GM19025 (cell line): Measurements from ENCODE around the gene STX19.
A peak's percentile ranks its signal among the peaks of the same experiment; 100 is the strongest.
"Not testable (repeated sequence)": the region's sequence is repeated elsewhere in the genome, so short reads cannot be mapped to it uniquely, and the experiment has no call there.

ENCODE experiments used
- ATAC-seq: cut with Tn5 transposase; IDR thresholded peaks from one replicate; pipeline ENCODE4 v1.9.1; 2021; ENCODE audit warnings: mild to moderate bottlenecking, low read depth, moderate library complexity; ENCODE audit not compliant: unreplicated experiment

Gene STX19, protein sequence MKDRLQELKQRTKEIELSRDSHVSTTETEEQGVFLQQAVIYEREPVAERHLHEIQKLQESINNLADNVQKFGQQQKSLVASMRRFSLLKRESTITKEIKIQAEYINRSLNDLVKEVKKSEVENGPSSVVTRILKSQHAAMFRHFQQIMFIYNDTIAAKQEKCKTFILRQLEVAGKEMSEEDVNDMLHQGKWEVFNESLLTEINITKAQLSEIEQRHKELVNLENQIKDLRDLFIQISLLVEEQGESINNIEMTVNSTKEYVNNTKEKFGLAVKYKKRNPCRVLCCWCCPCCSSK

DNA sequence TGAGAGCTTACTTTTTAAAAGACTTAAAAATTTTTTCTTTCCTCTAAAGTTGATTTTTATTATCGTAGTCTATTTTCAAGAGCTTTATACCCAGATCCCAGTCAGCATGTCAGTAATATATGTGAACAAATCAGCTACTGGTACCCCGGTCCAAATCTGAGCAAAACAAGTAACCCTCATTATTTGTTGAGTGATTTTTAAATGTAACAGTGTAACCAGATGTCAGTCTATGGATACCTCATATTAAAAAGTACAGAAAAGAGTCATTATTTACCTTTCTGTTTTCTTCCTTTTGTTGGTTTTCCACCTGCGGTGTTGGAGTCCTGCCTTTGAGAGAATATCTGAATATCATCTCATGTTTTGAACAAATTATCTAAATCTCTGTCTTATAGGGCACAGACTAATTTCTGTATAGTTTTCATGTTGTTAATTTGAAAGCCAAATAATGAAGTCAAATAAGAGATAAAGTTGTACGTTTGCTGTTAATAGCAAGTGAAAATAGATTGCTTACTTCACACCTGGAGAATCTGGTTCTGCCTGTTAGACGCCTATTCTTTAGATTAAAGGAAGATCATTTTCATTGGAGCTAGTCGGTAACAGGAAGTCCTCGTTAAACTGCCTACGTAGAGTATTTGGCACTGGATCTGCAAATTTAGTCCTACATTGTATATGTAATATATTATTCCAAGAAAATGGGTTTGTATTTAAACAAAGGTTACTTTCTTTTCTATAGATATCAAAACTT lies at the start of gene STX19:
TSS of gene STX19 (minus strand) at position 505 of the 745 bp plus-strand sequence. CDS start 13,328 bp downstream, outside the sequence.
- no peak for ATAC-seq

DNA sequence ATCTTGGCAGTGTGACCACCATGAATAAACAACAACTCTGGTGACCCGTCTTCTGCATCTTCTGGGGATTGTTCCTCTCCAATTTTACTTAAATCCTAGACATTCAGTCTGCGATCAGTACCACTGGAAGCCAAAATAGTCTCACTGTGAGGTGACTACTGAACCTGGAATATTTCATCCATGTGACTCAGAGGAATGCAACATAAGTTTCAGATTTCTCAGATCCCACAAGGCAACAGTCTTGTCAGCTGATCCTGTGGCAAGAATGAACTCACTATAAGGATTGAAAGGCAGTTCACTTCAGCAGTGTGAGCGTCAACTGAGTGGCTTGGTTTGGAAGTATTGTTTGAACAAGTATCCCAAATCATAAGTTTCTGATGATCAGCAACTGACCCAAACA lies 47.7 kb upstream of the STX19 start:
- ATAC-seq: no peak

DNA sequence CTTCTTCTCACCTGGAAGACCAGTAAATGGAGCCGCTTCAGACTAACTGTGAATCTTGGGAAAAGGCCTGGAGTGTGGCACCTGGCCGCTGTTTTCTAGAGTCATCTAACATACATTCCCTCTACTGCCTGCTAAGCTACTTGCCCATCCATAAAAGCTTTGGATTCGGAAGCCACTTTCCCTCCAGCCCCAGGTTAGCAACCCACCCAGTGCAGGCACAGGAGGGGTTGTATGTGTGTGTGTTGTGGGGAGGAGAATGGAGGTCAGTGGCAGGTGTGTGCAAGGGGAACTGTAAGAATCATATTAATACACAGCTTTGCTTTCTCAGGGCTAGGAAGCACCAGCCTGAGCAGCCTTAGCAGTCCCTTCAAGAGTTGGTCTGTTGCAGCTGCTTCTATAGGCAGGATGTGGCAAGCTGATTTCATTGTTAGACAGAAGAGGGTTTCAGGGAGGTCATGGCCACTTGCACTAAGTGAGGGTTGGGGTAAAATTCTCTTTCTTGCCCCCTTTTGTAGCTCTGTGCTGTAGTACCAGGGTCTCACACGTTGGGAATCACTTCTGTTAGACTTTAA lies 43.4 kb upstream of the STX19 start:
- ATAC-seq: peak; percentile 69

DNA sequence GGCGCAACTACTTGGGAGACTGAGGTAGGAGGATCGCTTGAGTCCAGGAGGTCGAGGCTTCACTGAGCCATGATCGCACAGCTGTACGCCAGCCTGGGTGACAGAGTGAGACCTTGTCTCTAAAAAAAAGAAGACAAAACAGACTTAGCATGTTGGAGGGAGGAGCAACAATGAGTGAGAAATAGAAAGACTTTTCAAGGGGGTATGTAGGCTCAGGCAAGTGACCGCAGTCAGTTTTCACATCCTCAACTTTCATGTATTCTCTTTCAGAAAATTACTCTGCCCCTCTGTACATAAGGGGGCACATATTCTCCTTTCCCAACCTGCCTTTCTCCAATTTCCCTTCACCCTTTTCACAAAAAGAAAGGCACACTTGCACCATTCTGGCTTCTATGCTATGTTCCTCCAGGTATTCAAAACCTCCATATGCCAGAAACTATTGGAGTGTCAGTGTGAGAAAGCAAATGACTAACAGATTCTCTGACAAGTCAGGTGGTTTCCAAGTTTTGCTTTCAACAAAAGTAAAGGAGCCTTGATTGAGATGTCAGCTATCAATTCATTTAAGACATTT lies 42.0 kb upstream of the STX19 start:
- peak; percentile 52 for ATAC-seq

DNA sequence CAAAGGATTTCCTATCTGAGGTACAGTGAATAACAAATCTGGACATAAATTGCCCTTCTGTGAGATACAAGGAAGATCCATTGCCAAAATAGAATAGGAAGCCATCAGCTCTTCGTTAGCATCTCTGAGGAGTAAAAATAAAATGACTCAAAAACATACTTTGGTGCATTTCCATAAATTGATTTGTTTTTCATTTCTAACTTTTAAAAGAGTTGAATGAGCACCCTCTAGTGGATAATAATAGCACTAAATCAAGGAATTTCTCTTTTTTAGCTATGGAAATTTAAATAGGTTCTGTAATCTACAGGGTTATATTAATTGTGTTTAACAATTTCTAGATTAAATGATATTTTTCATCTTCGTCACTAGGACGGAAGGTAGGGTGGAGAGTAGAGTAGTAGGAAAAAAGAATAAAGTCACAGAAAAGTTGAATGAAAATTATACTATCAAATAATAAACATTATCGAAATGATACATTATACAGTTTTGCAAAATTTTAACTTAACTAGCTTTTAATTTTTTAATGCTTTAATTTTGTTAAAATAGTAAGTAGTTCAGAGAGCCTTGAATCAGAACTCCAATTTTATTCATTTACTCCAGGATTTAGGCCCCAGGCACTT lies 40.9 kb upstream of the STX19 start:
- ATAC-seq: no peak

DNA sequence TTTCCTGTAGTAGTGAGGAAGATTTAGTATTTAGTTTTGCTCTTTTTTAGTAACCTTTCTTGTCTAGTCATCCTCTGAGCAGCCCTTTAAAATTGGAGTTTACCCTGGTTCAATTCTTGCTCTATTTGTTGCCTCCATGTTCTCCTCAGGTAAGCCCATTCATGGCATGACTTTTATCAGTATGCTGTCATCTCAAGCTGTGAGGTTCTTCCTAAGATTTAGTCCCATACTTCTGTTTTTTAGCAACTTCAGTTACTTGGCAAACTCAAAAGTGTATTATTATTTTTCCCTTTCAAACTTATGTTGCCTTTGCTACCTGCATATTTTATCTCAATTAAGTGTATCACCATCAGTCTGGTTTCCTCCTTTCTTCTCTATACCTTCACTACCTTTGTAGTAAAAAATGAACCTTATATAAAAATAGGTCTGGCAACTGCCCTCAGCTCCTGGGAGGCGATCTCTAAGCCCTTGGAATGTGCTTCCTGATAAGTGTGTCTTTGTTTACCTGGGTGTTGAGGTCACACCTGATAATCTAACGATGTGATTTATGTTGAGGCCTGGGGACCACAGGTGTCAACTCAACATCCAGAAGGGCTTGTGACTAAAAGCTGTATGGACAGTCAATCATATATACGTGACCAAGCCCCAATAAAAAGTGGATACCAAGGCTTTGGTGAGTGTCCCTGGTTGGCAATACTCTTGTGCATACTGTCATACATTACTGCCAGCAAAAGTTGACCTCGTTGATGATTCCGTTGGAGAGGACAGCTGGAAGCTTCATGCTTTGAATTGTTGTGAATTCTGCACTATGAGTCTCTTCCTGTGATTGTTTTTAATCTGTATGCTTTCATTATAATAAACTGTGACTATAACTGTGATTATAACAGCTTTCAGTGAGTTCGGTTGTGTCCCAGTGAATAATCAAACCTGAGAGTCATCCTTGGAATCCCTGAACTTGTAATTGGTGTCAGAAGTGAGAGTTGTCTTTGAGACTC lies 38.4 kb upstream of the STX19 start:
- ATAC-seq: no peak

DNA sequence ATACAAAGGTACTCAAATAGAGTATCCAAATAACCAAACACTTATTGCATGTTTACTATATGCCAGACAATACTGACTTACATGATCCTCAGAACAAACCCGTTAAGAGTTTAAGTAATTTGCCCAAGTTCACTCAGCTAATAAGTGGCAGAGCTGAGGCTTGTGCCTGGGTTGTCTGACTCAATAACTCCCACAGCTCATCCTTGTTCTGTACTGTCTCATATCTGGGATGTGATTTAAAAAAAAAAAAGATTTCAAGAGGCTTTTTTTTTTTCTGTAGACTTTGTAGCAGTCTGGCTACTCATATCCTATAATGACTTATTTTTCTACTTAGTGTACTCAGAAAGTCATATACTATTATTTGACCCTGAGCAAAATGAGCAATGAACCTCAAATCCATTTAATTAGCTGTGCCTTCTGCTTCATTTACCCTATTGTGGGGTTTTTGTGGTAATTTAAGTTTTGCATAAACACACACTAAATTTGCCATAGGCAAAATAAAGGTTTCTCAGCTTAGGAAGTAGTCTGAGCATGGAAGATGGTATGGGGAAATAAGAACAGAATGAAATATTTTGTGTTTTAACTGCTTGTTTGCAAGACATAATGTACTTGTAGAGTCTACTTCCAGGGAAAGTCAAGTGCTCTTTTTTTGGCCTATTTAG lies 37.6 kb upstream of the STX19 start:
- ATAC-seq: no peak

DNA sequence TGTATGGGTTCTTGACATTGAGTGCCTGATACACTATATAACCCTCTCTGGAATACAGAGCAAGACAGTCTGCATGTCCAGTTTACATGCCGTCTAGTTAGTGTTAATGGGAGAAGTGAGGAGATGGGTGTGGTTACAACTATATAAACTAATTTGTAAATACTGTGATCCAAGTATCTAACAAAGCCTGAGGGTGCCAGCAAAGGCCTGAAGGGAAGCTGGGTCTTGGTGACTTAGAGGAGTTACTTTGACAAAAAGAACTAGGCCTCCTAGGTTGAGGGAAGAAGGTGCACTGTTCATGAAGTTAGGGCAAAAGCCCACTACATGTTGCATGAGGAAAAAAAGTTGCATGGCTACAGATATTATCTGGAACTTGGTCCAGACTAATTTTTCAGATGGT lies 36.7 kb upstream of the STX19 start:
- ATAC-seq: no peak

DNA sequence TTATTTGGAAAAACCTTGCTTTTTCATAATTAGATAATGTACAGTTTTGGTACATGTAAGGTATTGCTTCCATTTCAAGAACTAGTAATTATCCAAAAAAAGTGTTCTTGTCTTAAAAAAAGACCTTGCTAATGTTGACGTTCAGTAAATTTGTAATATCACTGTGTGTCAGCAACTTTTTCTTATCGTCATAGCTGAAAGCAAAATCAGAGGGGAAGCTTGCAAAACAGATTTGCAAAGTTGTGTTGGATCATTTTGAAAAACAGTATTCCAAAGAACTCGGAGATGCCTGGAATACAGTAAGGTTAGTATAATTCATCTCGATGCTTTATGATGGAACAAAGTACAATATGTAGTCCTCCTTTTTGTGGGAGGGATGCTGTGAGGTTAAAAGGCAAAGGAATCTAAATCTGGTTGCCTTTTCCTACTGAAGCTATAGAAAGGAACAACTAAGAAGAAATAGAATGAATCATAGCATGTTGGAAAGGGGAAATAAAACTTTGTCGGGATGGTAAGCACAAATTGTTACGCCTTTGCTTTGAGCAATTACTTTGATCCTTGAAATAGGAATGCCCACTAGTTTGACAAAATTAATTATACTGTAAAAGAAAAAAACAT lies 36.0 kb upstream of the STX19 start:
- no peak for ATAC-seq

DNA sequence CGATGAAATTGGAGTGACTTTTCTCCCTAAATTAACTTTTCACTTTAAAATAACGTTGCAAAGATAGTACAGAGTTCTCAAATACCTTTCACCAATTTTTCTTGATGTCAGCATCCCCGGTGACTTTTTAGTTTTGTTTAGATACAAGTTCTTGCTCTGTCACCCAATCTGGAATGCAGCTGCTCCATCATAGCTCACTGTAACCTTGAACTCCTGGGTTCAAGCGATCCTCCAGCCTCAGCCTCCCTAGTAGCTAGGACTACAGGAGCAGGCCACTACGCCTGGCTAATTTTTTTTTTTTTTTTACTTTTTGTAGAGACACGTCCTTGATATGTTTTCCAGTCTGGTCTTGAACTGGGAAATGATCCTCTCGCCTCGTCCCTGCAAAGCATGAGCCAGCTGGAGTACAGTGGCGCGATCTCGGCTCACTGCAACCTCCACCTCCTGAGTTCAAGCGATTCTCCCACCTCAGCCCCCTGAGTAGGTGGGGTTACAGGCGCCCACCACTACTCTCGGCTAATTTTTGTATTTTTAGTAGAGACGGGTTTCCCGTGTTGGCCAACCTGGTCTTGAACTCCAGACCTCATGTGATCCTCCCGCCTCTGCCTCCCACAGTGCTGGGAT lies 35.2 kb upstream of the STX19 start:
- ATAC-seq: no peak

DNA sequence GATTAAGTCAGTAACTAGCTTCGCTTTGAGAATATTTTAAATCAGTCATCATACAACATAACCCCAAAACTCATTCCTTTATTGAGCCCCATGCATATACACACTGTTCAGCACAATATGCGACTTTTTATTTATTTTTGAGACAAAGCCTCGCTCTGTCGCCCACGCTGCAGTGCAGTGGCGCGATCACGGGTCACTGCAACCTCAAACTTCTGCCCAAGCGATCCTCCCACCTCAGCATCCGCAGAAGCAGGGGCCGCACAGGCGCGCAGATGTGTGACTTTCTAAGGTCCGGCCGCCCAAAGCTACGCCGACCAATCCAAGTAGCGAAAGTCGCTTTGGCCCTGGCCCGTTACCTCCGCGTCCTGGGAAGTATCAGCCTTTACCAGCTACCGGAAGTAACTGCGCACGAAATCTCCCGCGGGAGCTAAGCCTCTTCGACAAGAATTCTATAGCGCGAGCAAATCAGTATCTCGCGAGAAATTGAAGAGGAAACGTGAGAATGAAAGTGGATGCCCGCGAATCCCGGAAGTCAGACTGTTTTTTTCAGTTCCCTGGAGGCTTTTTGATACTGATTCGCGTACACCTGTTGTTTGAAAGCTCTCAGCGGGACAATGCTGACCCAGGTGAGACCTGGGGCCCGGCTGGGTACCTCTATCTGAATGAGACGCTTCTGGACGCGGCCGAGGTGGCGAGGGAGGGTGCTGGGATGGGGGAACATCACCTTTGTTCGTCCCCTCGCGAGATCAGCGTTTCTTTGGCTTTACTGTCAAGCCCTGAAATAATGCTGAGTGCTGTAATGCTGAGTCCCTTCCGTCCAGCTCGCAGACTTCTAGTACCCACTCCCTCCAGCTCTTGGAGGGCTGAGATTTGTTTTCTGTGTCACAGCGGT lies 34.4 kb upstream of the STX19 start, which contains the start of the genes DHFR2 and NSUN3:
TSS of gene DHFR2 (minus strand) at position 404 of the 892 bp plus-strand sequence. CDS start 1,405 bp downstream, outside the sequence.
TSS of gene NSUN3 (plus strand) at position 549 of the 892 bp plus-strand sequence. CDS start at position 615, 66 bp downstream.
- ATAC-seq: peak; percentile 91

DNA sequence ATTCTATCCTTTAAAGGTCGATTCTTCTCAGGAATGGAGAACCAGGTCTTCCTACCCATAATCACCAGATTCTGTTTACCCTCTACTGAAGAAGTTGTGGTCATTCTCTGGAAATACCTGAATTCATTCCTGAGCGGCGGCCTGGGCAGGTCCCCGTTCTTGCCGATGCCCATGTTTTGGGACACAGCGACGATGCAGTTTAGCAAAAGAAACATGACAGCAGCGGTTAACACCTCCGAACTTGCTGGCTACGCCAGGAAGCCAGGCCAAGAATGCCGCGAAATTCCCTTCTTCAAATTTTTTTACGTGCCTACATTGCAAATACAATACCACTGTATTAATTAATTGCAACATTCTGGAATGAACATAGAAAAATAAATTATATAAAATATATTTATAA lies 32.9 kb upstream of the STX19 start:
- no peak for ATAC-seq

DNA sequence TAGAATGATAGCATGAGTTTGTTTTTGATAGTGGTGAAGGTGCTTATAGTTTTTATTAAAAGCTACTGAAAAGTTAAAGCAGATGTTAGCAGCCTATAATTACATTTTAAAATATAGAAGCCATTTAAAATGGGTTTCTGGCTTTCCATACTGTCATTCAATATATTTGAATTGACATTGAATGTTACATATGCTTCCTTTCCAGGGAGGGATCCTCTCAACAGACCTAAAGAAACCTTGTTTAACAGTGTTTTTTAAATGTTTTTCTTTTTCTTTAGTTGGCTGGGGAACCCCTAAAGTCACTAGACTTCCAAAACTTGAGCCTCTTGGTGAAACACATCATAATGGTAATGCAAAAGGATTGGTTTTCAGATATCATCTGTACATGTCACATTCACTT lies 22.1 kb upstream of the STX19 start:
- no peak for ATAC-seq

DNA sequence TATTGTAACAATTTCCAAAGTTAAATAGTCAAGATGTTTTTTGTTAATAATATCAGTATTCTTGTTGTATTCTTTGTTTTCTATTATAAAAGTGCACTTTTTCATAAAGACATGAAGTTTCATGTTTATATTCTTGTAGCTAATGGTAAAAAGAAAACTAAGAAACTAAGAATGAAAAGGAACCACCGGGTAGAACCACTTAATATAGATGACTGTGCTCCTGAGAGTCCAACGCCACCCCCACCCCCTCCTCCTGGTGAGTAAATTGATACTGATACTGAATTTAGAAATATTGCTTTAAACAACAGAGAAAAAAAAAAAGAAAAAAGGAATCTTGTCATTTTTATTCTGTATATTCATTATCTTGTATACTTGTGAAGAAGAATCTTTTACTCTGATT lies 20.9 kb upstream of the STX19 start:
- ATAC-seq: no peak

DNA sequence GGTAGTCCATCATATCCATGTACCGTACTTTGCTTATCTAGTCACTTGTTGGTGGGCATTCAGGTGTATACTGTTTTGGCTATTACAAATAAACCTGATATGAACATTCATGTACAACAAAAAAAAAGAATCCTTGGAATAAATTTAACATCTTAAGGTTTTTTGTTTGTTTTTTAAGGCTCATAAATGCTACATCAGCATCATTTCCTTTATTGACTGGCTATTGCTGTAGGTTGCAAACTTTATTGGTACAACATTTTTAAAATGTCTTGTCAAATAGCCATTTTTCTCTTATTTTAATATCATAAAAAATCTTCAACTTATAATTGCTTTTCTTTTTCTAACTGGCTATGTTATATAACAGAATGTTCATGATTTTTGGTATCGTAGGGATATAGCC lies 18.1 kb upstream of the STX19 start:
- ATAC-seq: no peak

DNA sequence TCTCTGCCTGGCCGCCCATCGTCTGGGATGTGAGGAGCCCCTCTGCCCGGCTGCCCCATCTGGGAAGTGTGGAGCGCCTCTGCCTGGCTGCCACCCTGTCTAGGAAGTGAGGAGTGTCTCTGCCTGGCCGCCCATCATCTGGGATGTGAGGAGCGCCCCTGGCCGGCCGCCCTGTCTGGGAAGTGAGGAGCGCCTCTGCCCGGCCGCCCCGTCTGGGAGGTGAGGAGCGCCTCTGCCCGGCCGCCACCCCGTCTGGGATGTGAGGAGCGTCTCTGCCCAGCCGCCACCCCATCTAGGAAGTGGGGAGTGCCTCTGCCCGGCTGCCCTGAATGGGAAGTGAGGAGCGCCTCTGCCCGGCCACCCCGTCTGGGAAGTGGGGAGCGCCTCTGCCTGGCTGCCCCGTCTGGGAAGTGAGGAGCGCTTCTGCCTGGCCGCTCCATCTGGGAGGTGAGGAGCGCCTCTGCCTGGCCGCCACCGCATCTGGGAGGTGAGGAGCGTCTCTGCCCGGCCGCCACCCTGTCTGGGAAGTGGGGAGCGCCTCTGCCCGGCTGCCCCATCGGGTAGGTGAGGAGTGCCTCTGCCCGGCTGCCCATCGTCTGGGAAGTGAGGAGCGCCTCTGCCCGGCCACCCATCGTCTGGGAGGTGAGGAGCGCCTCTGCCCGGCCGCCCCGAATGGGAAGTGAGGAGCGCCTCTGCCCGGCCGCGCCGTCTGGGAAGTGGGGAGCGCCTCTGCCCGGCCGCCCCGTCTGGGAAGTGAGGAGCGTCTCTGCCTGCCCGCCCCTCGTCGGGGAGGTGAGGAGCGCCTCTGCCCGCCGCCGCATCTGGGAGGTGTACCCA lies 15.9 kb upstream of the STX19 start:
- not testable (repeated sequence) for ATAC-seq
